ENCODE data around the gene CLTA. TPM values are rescaled to one million over a fixed set of nuclear protein-coding genes. Genes with fewer than 3 reads are reported as not detected.

CLTA gene
- total and polyA plus RNA-seq, 2 donors (not counting 1 experiment from before 2014, with no cell fraction given): 32.3 to 71.0 TPM

- intact Hi-C loops (cut with micrococcal nuclease): no loop called here
- Mint-ChIP-seq H3K9me3 (ENCODE audit: insufficient read depth) (no peaks in the 10 kb centered on the region), H3K27ac (no peak overlapping the region), H3K4me3 (no peak overlapping the region), H3K4me1 (peaks cover 76% of the 10 kb centered on the region), H3K27me3 (no peaks in the 10 kb centered on the region)
- WGBS (ENCODE audit: insufficient coverage): 69% methylated on average over 10 of the region's 14 CpGs
- peaks cover 0 to 5% of the 10 kb centered on the region in 2 experiments for H3K36me3 ChIP-seq (replicated peaks in 1 of 2; ENCODE audit: control extremely low read depth in 1 of 2, control insufficient read depth in 1 of 2, extremely low read depth in 1 of 2, insufficient read depth in 2 of 2, low read length in 1 of 2)
- no peaks in the 10 kb centered on the region for H3K27me3 ChIP-seq (replicated peaks in 1 of 4; ENCODE audit: control extremely low read depth in 1 of 4, control insufficient read depth in 3 of 4, insufficient read depth in 4 of 4, low read length in 3 of 4)
- peaks cover 0 to 9% (median 5%) of the 10 kb centered on the region in 3 donors for H3K9me3 ChIP-seq (ENCODE audit: control extremely low read depth in 1 of 3, control insufficient read depth in 2 of 3, insufficient read depth in 1 of 3, low read length in 2 of 3)
- no peak overlapping the region for H3K27ac ChIP-seq (ENCODE audit: low read length in 2 of 2)
- ChIA-PET POLR2A (interaction anchor here (0.9 kb wide), 1 partner anchor 11 kb away, joined by 3 read pairs; the partner anchor contains the start of gene GLIPR2), CTCF (interaction anchor here (1.3 to 5.9 kb wide), 3 partner anchors 17 to 59 kb away, joined by 3 to 54 read pairs (median 16); partner anchors contain the start of gene CCIN)
- H3K4me2 ChIP-seq (replicated peaks; ENCODE audit: low read depth, low read length, poor library complexity, severe bottlenecking): peak overlapping the region; percentile 15
- H3K9ac ChIP-seq (ENCODE audit: low read length): no peak overlapping the region
- ATAC-seq (ENCODE audit: low read depth) (no peak), DNase-seq (no peak)
- peaks cover 51 to 82% of the 10 kb centered on the region in 2 donors for H3K4me1 ChIP-seq (ENCODE audit: control insufficient read depth in 2 of 2, insufficient read depth in 2 of 2, low read length in 2 of 2)
- TF ChIP-seq CTCF (IDR thresholded peaks at IDR 0.05) (no peak), EZH2 (IDR thresholded peaks at IDR 0.05; ENCODE audit: borderline replicate concordance, insufficient read depth, low read depth, low read length, poor library complexity, severe bottlenecking) (no peak)
- H4K20me1 ChIP-seq (ENCODE audit: control insufficient read depth, insufficient read depth, low read length, poor library complexity, severe bottlenecking): no peaks in the 10 kb centered on the region
- peaks cover 52% of the 10 kb centered on the region for H3K79me2 ChIP-seq (ENCODE audit: control insufficient read depth, insufficient read depth, low read length)
- H2AFZ ChIP-seq (ENCODE audit: insufficient read depth, low read depth, low read length, poor library complexity, severe bottlenecking): no peak overlapping the region
- H3K4me3 ChIP-seq (ENCODE audit: control extremely low read depth in 1 of 5, extremely low read depth in 1 of 5, insufficient read depth in 1 of 5, low read depth in 2 of 5, low read length in 4 of 5): no peak overlapping the region
Measured at GRCh38 chr9:36148311-36149051, 42.2 kb upstream of the CLTA start.

- H3K9me3 Mint-ChIP-seq (ENCODE audit: insufficient read depth): no peaks in the 10 kb centered on the region
- Histone ChIP-seq H3K27ac (ENCODE audit: low read length in 2 of 2) (no peak overlapping the region), H3K79me2 (ENCODE audit: control insufficient read depth, insufficient read depth, low read length) (peaks cover 45% of the 10 kb centered on the region), H2AFZ (ENCODE audit: insufficient read depth, low read depth, low read length, poor library complexity, severe bottlenecking) (no peak overlapping the region), H3K36me3 (replicated peaks in 1 of 2; ENCODE audit: control extremely low read depth in 1 of 2, control insufficient read depth in 1 of 2, extremely low read depth in 1 of 2, insufficient read depth in 2 of 2, low read length in 1 of 2) (peaks cover 0 to 5% of the 10 kb centered on the region in 2 experiments), H3K9me3 (ENCODE audit: control extremely low read depth in 1 of 3, control insufficient read depth in 2 of 3, insufficient read depth in 1 of 3, low read length in 2 of 3) (peaks cover 0 to 9% (median 5%) of the 10 kb centered on the region in 3 donors), H3K4me3 (ENCODE audit: control extremely low read depth in 1 of 5, extremely low read depth in 1 of 5, insufficient read depth in 1 of 5, low read depth in 2 of 5, low read length in 4 of 5) (no peak overlapping the region), H3K4me1 (ENCODE audit: control insufficient read depth in 2 of 2, insufficient read depth in 2 of 2, low read length in 2 of 2) (peaks cover 49 to 82% of the 10 kb centered on the region in 2 donors), H4K20me1 (ENCODE audit: control insufficient read depth, insufficient read depth, low read length, poor library complexity, severe bottlenecking) (no peaks in the 10 kb centered on the region), H3K27me3 (replicated peaks in 1 of 4; ENCODE audit: control extremely low read depth in 1 of 4, control insufficient read depth in 3 of 4, insufficient read depth in 4 of 4, low read length in 3 of 4) (no peaks in the 10 kb centered on the region), H3K9ac (ENCODE audit: low read length) (no peak overlapping the region), H3K4me2 (replicated peaks; ENCODE audit: low read depth, low read length, poor library complexity, severe bottlenecking) (no peak overlapping the region)
- intact Hi-C loops (cut with micrococcal nuclease): no loop called here
- CTCF ChIA-PET: interaction anchor here (1.3 to 5.9 kb wide), 3 partner anchors 17 to 60 kb away, joined by 3 to 54 read pairs (median 16); partner anchors contain the start of gene CCIN
- no peak for TF ChIP-seq CTCF (IDR thresholded peaks at IDR 0.05)
- no peak for TF ChIP-seq EZH2 (IDR thresholded peaks at IDR 0.05; ENCODE audit: borderline replicate concordance, insufficient read depth, low read depth, low read length, poor library complexity, severe bottlenecking)
- no peak overlapping the region for H3K27ac Mint-ChIP-seq
- H3K27me3 Mint-ChIP-seq: no peaks in the 10 kb centered on the region
- POLR2A ChIA-PET: no interaction called here
- H3K4me3 Mint-ChIP-seq: no peak overlapping the region
- peaks cover 75% of the 10 kb centered on the region for H3K4me1 Mint-ChIP-seq
- WGBS (ENCODE audit: insufficient coverage): 88% methylated on average over 4 of the region's 4 CpGs
- DNase-seq (no peak), ATAC-seq (ENCODE audit: low read depth) (no peak)
Measured at GRCh38 chr9:36149197-36149596, 41.5 kb upstream of the CLTA start.

All from B cell (primary cell).